Measurements from ENCODE around the gene MACROH2A1.

MACROH2A1 gene

GRCh38 chr5:135327429-135328127, 71.5 kb downstream of the MACROH2A1 start:
- TF ChIP-seq ZFP3 (CRISPR knock-in tag; IDR thresholded peaks at IDR 0.05), result no peak
- no peak for TF ChIP-seq TCF4 (CRISPR knock-in tag; IDR thresholded peaks at IDR 0.05; ENCODE audit: borderline replicate concordance)
- no peak for TF ChIP-seq TSHZ2 (CRISPR knock-in tag; IDR thresholded peaks at IDR 0.05)
- TF ChIP-seq ZNF70 (CRISPR knock-in tag; IDR thresholded peaks at IDR 0.05), result no peak
- TF ChIP-seq CREB5 (CRISPR knock-in tag; IDR thresholded peaks at IDR 0.05; ENCODE audit: low read depth), result no peak
- no peak for TF ChIP-seq ZNF565 (CRISPR knock-in tag; conservative IDR thresholded peaks at IDR 0.05; ENCODE audit: low read depth)
- ATAC-seq, result no peak

GRCh38 chr5:135326296-135327254, 72.5 kb downstream of the MACROH2A1 start:
- no peak for ATAC-seq
- TF ChIP-seq ZNF8 (CRISPR knock-in tag; IDR thresholded peaks at IDR 0.05), result no peak
- TF ChIP-seq ARNTL (CRISPR knock-in tag; IDR thresholded peaks at IDR 0.05; ENCODE audit: borderline replicate concordance, low read depth), result no peak
- TF ChIP-seq ESRRG (CRISPR knock-in tag; IDR thresholded peaks at IDR 0.05), result no peak
- TF ChIP-seq ISL1 (CRISPR knock-in tag; IDR thresholded peaks at IDR 0.05), result no peak
- no peak for TF ChIP-seq SNAI2 (CRISPR knock-in tag; IDR thresholded peaks at IDR 0.05)
- TF ChIP-seq GLIS3 (CRISPR knock-in tag; IDR thresholded peaks at IDR 0.05), result no peak
- no peak for TF ChIP-seq ZC3H10 (CRISPR knock-in tag; IDR thresholded peaks at IDR 0.05)
- no peak for TF ChIP-seq TOX (CRISPR knock-in tag; IDR thresholded peaks at IDR 0.05; ENCODE audit: borderline replicate concordance)
- TF ChIP-seq, protein P1, sequence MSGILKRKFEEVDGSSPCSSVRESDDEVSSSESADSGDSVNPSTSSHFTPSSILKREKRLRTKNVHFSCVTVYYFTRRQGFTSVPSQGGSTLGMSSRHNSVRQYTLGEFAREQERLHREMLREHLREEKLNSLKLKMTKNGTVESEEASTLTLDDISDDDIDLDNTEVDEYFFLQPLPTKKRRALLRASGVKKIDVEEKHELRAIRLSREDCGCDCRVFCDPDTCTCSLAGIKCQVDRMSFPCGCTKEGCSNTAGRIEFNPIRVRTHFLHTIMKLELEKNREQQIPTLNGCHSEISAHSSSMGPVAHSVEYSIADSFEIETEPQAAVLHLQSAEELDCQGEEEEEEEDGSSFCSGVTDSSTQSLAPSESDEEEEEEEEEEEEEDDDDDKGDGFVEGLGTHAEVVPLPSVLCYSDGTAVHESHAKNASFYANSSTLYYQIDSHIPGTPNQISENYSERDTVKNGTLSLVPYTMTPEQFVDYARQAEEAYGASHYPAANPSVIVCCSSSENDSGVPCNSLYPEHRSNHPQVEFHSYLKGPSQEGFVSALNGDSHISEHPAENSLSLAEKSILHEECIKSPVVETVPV (CRISPR knock-in tag; IDR thresholded peaks at IDR 0.05), result no peak
- no peak for TF ChIP-seq BACH2 (CRISPR knock-in tag; IDR thresholded peaks at IDR 0.05; ENCODE audit: borderline replicate concordance)
- TF ChIP-seq, protein P2, sequence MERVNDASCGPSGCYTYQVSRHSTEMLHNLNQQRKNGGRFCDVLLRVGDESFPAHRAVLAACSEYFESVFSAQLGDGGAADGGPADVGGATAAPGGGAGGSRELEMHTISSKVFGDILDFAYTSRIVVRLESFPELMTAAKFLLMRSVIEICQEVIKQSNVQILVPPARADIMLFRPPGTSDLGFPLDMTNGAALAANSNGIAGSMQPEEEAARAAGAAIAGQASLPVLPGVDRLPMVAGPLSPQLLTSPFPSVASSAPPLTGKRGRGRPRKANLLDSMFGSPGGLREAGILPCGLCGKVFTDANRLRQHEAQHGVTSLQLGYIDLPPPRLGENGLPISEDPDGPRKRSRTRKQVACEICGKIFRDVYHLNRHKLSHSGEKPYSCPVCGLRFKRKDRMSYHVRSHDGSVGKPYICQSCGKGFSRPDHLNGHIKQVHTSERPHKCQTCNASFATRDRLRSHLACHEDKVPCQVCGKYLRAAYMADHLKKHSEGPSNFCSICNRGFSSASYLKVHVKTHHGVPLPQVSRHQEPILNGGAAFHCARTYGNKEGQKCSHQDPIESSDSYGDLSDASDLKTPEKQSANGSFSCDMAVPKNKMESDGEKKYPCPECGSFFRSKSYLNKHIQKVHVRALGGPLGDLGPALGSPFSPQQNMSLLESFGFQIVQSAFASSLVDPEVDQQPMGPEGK (CRISPR knock-in tag; IDR thresholded peaks at IDR 0.05; ENCODE audit: borderline replicate concordance), result no peak
- no peak for TF ChIP-seq OSR1 (CRISPR knock-in tag; IDR thresholded peaks at IDR 0.05)
- no peak for TF ChIP-seq ZFP3 (CRISPR knock-in tag; IDR thresholded peaks at IDR 0.05)

GRCh38 chr5:135324897-135325650, 74.0 kb downstream of the MACROH2A1 start:
- no peak for ATAC-seq
- TF ChIP-seq ZC3H10 (CRISPR knock-in tag; IDR thresholded peaks at IDR 0.05) (no peak), CSDC2 (CRISPR knock-in tag; IDR thresholded peaks at IDR 0.05) (no peak), ZFP3 (CRISPR knock-in tag; IDR thresholded peaks at IDR 0.05) (no peak), ISL1 (CRISPR knock-in tag; IDR thresholded peaks at IDR 0.05) (no peak), TCF4 (CRISPR knock-in tag; IDR thresholded peaks at IDR 0.05; ENCODE audit: borderline replicate concordance) (no peak), GLIS3 (CRISPR knock-in tag; IDR thresholded peaks at IDR 0.05) (no peak), ZFP30 (CRISPR knock-in tag; IDR thresholded peaks at IDR 0.05) (no peak), PPARA (CRISPR knock-in tag; IDR thresholded peaks at IDR 0.05; ENCODE audit: borderline replicate concordance) (no peak), ZNF565 (CRISPR knock-in tag; conservative IDR thresholded peaks at IDR 0.05; ENCODE audit: low read depth) (no peak), SNAI2 (CRISPR knock-in tag; IDR thresholded peaks at IDR 0.05) (no peak), TOX (CRISPR knock-in tag; IDR thresholded peaks at IDR 0.05; ENCODE audit: borderline replicate concordance) (no peak), RARB (CRISPR knock-in tag; IDR thresholded peaks at IDR 0.05) (no peak), OSR1 (CRISPR knock-in tag; IDR thresholded peaks at IDR 0.05) (no peak), ARNTL (CRISPR knock-in tag; IDR thresholded peaks at IDR 0.05; ENCODE audit: borderline replicate concordance, low read depth) (no peak)
- TF ChIP-seq, protein P1 (CRISPR knock-in tag; IDR thresholded peaks at IDR 0.05), result no peak

Data from SK-N-SH treated with all-trans-retinoic acid at 6 μM for 48 hours (cell line).